ENCODE measurements around the gene ZDHHC9. TPM values are rescaled to one million over a fixed set of nuclear protein-coding genes. Genes with fewer than 3 reads are reported as not detected.

Gene ZDHHC9
- total RNA-seq, 2 donors from 2014 or later: 12.7 to 12.9 TPM

DNA sequence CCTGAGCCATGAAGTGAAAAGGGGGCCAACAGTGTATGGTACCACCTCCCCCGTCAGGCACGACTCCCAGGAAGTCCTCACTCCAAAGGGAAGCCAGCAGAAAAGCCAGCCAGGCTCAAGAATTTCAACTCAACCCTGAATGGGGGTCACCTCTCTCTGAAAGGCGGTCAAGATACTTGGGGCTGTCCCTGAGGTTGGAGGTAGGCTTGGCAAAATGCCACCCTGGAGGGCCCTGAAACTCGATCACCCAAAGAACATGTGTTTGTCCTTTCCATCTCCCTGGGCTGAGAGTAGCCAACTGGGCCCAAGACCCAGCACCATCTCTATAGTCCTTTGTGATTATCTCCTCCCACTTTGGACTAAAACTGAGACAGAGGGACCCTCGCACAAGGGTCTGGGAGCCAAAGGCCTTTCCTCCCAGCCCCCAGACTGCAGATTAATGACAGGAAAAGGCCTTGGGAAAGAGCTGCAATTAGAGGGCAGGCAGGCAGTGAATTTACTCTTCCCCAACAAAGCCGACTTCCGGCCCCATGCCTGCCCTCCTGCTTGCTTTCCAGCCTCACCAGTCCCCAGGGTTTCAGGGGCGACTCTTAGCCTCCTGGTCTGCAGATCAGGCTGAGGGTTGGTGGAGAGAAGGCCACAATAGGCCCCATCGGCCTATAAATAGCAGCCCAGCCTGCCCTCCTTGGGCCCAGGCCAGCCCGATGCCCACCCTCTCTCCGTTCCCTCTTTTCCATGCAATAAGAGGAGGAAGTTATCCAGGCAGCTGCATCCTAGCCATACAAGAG, 58.3 kb downstream of the ZDHHC9 start:
- WGBS, 2 donors: 45 to 79% methylated on average over 6 to 10 of the region's 11 CpGs
- H3K4me1 ChIP-seq: no peaks in the 10 kb centered on the region
- no peaks in the 10 kb centered on the region for H3K9me3 ChIP-seq
- DNase-seq (no peak), ATAC-seq (no peak)
- TF ChIP-seq, protein P1, sequence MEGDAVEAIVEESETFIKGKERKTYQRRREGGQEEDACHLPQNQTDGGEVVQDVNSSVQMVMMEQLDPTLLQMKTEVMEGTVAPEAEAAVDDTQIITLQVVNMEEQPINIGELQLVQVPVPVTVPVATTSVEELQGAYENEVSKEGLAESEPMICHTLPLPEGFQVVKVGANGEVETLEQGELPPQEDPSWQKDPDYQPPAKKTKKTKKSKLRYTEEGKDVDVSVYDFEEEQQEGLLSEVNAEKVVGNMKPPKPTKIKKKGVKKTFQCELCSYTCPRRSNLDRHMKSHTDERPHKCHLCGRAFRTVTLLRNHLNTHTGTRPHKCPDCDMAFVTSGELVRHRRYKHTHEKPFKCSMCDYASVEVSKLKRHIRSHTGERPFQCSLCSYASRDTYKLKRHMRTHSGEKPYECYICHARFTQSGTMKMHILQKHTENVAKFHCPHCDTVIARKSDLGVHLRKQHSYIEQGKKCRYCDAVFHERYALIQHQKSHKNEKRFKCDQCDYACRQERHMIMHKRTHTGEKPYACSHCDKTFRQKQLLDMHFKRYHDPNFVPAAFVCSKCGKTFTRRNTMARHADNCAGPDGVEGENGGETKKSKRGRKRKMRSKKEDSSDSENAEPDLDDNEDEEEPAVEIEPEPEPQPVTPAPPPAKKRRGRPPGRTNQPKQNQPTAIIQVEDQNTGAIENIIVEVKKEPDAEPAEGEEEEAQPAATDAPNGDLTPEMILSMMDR (IDR thresholded peaks at IDR 0.05): no peak
- no peak for TF ChIP-seq POLR2A (IDR thresholded peaks at IDR 0.05)
- H3K27ac ChIP-seq: no peak overlapping the region
- no peak overlapping the region for H3K4me3 ChIP-seq
- H3K36me3 ChIP-seq (replicated peaks in 1 of 2; ENCODE audit: insufficient read depth in 1 of 2, low read depth in 2 of 2): no peaks in the 10 kb centered on the region
- no peaks in the 10 kb centered on the region for H3K27me3 ChIP-seq
- intact Hi-C loops (cut with DNase I): no loop called here

DNA sequence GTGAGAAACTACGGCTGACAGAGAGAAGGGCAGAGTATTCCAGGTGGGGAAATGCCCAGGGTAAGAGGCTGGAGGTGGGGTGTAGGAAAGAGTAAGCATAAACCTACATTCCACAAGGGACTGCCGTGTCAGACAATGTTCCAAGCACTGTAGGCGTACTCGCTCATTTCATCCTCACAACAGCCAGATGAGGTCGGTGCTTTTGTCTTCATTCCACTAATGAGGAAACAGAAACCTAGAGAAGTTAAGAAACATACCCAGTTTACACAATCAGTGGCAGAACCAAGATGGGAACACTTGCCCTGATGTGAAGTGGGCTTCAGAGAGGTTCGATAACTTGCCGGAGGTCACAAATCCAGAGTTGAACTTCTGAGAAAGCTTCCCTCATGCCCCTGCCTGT, 59.3 kb downstream of the ZDHHC9 start:
- intact Hi-C loops (cut with DNase I): no loop called here
- no peak for ATAC-seq

DNA sequence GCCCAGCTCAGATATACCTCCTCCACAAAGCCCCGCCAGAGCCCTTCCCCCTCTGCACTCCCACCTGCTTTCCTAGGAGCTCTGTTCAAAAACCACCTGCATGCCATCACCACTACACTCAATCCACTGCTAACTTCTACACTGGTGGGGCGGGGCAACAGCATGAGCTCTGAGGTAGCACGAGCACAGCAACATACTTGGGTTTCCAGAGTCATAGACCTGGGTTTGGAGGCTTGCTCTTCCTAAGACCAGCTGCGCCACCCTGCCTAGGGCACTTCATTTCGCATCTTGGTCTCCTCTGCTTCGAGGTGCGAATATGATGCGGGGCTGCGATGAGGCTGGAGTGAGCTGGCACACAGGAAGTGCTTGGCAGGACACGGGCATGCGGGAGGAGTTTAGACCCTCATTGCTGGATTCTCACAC, 60.4 kb downstream of the ZDHHC9 start:
- no peak for ATAC-seq
- intact Hi-C loops (cut with DNase I): no loop called here
- Histone ChIP-seq H3K9me3 (no peaks in the 10 kb centered on the region), H3K4me1 (no peaks in the 10 kb centered on the region), H3K27me3 (no peaks in the 10 kb centered on the region), H3K4me3 (no peak overlapping the region), H3K27ac (no peak overlapping the region), H3K36me3 (replicated peaks in 1 of 2; ENCODE audit: insufficient read depth in 1 of 2, low read depth in 2 of 2) (no peaks in the 10 kb centered on the region)
- TF ChIP-seq, protein P1 (IDR thresholded peaks at IDR 0.05): no peak
- TF ChIP-seq POLR2A (IDR thresholded peaks at IDR 0.05): no peak
- no peak for DNase-seq
- WGBS, 2 donors: 74 to 75% methylated on average over 6 to 11 of the region's 11 CpGs

More for the DNA sequence above, 59.3 kb downstream of the ZDHHC9 start:
- Histone ChIP-seq H3K4me1 (no peaks in the 10 kb centered on the region), H3K27me3 (no peaks in the 10 kb centered on the region), H3K27ac (no peak overlapping the region), H3K4me3 (no peak overlapping the region), H3K36me3 (replicated peaks in 1 of 2; ENCODE audit: insufficient read depth in 1 of 2, low read depth in 2 of 2) (no peaks in the 10 kb centered on the region), H3K9me3 (no peaks in the 10 kb centered on the region)
- TF ChIP-seq, protein P1 (IDR thresholded peaks at IDR 0.05): no peak
- no peak for TF ChIP-seq POLR2A (IDR thresholded peaks at IDR 0.05)
- no peak for DNase-seq
- 49 to 70% methylated on average over 7 of the region's 7 CpGs for WGBS, 2 donors

DNA sequence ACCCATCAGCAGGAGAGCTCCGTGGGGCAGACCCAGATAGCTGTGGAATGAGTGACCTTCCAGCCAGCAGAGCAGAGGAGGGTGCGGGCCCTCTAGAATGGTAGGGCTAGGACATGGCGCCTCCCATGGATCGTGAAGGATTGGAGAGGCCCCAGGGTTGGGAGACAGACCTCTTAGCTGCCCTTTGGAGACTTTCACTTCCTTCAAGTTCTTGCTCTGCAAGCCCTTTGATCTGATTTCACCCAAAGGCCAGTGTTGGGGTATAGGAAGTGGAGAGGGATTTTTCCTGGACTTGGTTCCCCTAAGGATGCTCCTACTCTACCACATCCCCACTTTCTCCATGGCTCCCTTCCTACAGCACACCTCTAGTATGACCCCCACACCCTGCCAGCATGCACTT, 61.0 kb downstream of the ZDHHC9 start:
- Histone ChIP-seq H3K36me3 (replicated peaks in 1 of 2; ENCODE audit: insufficient read depth in 1 of 2, low read depth in 2 of 2) (no peaks in the 10 kb centered on the region), H3K9me3 (no peaks in the 10 kb centered on the region), H3K27me3 (no peaks in the 10 kb centered on the region), H3K4me1 (no peaks in the 10 kb centered on the region), H3K4me3 (no peak overlapping the region), H3K27ac (no peak overlapping the region)
- no peak for DNase-seq
- ATAC-seq: no peak
- intact Hi-C loops (cut with DNase I): no loop called here
- WGBS, 2 donors: 75% methylated on average over 4 of the region's 4 CpGs; no CpG with 5 or more reads in 1 of the 2 donors
- TF ChIP-seq, protein P1 (IDR thresholded peaks at IDR 0.05): no peak
- no peak for TF ChIP-seq POLR2A (IDR thresholded peaks at IDR 0.05)

All from body of pancreas (tissue), 4 donors.